ENCODE data around the gene GPR107.

- no peak for TF ChIP-seq CTCF (IDR thresholded peaks at IDR 0.05)
- no peak for TF ChIP-seq POLR2A (IDR thresholded peaks at IDR 0.05)
These were observed 123.1 kb downstream of the GPR107 start for GRCh38 chr9:130176760-130177159.

All from stomach (tissue), 4 donors.